BJ (cell line): ENCODE results near the gene IL22RA2. TPM values are rescaled to one million over a fixed set of nuclear protein-coding genes. Genes with fewer than 3 reads are reported as not detected.
"Not testable (repeated sequence)": the region's sequence is repeated elsewhere in the genome, so short reads cannot be mapped to it uniquely, and the experiment has no call there.

Experiments used
- CTCF ChIA-PET: fragments of 350-600 bp; formaldehyde crosslinking; extraction: SDS; loops from one replicate; lab custom pipeline; 2021; ENCODE audit warnings: antibody characterized with exemption, inconsistent platforms; lab: Yijun Ruan, JAX
- POLR2A ChIA-PET: fragments of 300-600 bp; sonication (Branson Sonifier 250); formaldehyde crosslinking; extraction: SDS; loops from one replicate; lab custom pipeline; 2021; ENCODE audit warnings: antibody characterized with exemption; lab: Charles Lee
- DNase-seq: peaks from one replicate; pipeline ENCODE4 v3.0.0-alpha.2; 2011; ENCODE audit warnings: low read depth
- H3K27me3 ChIP-seq: 2 replicates; pipeline ENCODE4 v1.6.0; 2011; ENCODE audit warnings: low read length; ENCODE audit not compliant: control insufficient read depth, insufficient read depth
- H3K36me3 ChIP-seq: 2 replicates; pipeline ENCODE4 v1.5.1; 2011; ENCODE audit warnings: low read length; ENCODE audit not compliant: control insufficient read depth, insufficient read depth
- H3K4me3 ChIP-seq: 2 replicates; pipeline ENCODE4 v1.5.1; 2011; ENCODE audit warnings: low read depth, mild to moderate bottlenecking, control low read depth, low read length
- CTCF ChIP-seq: IDR thresholded peaks from 2 replicates; pipeline ENCODE4 v1.5.1; 2011; ENCODE audit warnings: low read depth, mild to moderate bottlenecking, control low read depth, inconsistent platforms, low read length, moderate library complexity; ENCODE audit not compliant: insufficient read depth
- polyA plus RNA-seq: library from polyadenylated mRNA; depleted of rRNA; stranded (reverse); fragments of >200 nt; gene quantifications from 2 replicates; pipeline ENCODE4 v1.2.3, GENCODE V29; 2011

IL22RA2 gene
- polyA plus RNA-seq, 1 experiment: not detected

DNA sequence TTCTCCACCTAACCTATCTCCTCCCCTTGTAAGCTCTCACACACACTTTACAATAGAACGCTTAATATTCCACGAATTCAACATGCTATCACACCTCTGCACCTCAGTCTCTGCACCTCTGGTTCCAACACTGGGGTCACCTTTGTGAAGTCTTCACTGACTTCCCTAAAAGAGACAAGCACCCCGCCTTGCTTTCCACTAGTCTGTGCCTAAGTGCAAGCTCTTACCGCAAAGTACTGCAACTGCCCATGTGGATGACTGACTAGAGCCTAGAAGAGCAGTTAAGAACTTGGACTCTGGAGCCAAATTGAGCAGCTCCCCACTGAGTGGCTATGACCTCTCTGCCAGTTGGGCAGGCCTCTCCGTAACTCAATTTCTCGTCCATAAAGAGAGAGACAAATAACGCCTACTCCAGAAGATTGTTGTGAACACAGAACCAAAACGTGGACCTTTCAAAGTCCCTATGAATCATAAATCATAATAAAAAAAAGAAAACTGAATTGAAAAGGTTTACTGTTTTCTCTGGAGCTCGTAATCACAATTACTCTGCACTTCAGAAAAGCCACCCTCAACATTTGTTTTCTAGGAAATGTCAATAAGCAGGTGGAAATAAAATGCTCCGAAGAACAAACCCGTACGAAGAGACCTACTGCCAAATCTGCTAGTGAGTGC is 44.5 kb upstream of the IL22RA2 start:
- ChIA-PET CTCF (interaction anchor here (1.0 to 1.5 kb wide), 3 partner anchors 9 to 96 kb away, joined by 3 to 4 read pairs (median 4); no protein-coding TSS in a partner anchor), POLR2A (no interaction called here)
- H3K36me3 ChIP-seq: no peaks in the 10 kb centered on the region
- no peak for DNase-seq
- H3K27me3 ChIP-seq: no peaks in the 10 kb centered on the region
- TF ChIP-seq CTCF: no peak
- peak overlapping the region; percentile 96 for H3K4me3 ChIP-seq

DNA sequence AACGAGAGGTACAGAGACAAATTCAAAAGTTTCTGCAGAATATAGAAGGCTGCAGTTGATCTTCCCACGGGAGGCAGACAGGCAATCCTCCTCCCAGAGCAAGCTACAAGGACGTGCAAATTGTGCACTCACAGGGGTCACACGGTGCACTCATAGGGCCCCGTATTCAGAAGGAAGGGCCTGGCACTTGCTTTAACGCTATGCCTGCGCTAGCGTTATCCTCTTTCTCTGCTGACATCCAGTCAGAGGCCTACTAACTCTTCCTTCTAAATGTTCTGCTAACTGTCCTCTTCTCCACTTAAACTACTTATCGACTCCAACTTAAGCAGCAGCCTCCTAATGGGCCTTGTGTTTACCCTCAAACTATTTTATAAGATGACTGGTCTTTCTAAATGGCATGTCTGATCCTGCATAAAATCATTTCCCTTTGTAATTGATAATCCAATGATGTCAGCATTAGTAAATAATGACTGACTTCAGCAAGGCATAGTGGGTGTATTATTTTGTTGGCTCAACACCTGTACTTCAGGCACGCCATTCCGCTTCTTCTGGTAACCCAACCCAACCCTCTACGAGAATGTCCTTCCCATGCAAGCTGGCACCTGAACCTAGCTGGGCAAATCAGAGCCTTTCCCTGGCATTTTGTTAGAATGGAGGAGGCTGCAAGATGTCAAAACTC is 43.6 kb upstream of the IL22RA2 start:
- no peak for DNase-seq
- no peak for TF ChIP-seq CTCF
- H3K4me3 ChIP-seq: no peak overlapping the region
- CTCF ChIA-PET: interaction anchor here (0.8 to 1.5 kb wide), 3 partner anchors 21 to 97 kb away, joined by 3 to 4 read pairs (median 4); no protein-coding TSS in a partner anchor
- H3K27me3 ChIP-seq: no peaks in the 10 kb centered on the region
- no peaks in the 10 kb centered on the region for H3K36me3 ChIP-seq
- POLR2A ChIA-PET: no interaction called here

DNA sequence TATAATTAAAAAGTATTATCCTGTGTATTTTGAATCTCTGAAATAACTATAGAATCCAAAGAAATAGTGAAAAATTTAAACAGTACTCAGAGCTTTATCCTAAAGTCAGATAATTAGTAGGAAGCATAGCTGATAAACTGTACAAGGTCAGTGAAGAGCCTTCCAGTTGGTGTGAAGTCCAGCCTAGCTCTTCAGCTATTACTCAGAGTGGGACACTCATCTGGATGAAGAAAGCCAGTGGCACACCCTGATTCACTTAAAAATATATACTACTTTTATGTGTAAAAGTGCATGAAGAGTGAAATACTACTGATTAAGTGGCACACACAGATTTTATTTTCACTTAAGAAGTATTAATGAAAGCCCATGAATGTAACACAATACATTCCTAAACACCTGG is 42.7 kb upstream of the IL22RA2 start:
- peaks cover 2% of the 10 kb centered on the region; the same call in 1 of the 2 replicates for H3K36me3 ChIP-seq
- H3K27me3 ChIP-seq: no peaks in the 10 kb centered on the region
- CTCF ChIA-PET: interaction anchor here (0.5 to 0.8 kb wide), 2 partner anchors 90 to 120 kb away, joined by 3 read pairs; no protein-coding TSS in a partner anchor
- TF ChIP-seq CTCF: no peak
- DNase-seq: no peak
- no peak overlapping the region for H3K4me3 ChIP-seq
- POLR2A ChIA-PET: no interaction called here

DNA sequence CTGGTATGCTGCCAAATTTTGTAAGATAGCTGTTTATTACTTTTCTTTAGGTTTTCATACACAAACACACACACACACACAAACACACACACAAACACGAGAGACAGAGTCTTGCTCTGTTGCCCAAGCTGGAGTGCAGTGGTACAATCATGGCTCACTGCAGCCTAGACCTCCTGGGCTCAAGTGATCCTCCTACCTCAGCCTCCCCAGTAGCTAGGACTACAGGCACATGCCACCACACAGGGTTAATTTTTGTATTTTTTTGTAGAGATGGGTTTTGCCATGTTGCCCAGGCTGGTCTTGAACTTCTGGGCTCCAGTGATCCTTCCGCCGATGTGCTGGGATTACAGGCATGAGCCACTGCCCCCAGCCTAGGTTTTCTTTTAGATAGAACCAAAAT is 42.2 kb upstream of the IL22RA2 start:
- CTCF ChIA-PET: interaction anchor here (0.5 kb wide), 1 partner anchor 121 kb away, joined by 3 read pairs; no protein-coding TSS in a partner anchor
- H3K27me3 ChIP-seq, H3K36me3 ChIP-seq, POLR2A ChIA-PET, H3K4me3 ChIP-seq, DNase-seq: not testable (repeated sequence)

GRCh38 chr6:137214931-137215330 is 41.5 kb upstream of the IL22RA2 start:
- H3K27me3 ChIP-seq: no peaks in the 10 kb centered on the region
- no peak for DNase-seq
- peaks cover 2% of the 10 kb centered on the region; the same call in 1 of the 2 replicates for H3K36me3 ChIP-seq
- POLR2A ChIA-PET: no interaction called here
- TF ChIP-seq CTCF: no peak
- CTCF ChIA-PET: no interaction called here
- H3K4me3 ChIP-seq: no peak overlapping the region
